Ramos (cell line): ENCODE data around the gene LRRC8D.

Experiments
- in situ Hi-C: fragments of 300-500 bp; cut with MboI; formaldehyde crosslinking; loops from one replicate; pipeline ENCODE4 v1.14.3; 2022; ENCODE audit warnings: low sequenced_read_pairs; ENCODE audit not compliant: unreplicated experiment

Gene LRRC8D

GRCh38 chr1:89804642-89805237, 16.1 kb upstream of the LRRC8D start:
- in situ Hi-C loops: loop anchor here (5.0 kb wide), 1 partner anchor 183 kb away; no protein-coding TSS in a partner anchor

DNA sequence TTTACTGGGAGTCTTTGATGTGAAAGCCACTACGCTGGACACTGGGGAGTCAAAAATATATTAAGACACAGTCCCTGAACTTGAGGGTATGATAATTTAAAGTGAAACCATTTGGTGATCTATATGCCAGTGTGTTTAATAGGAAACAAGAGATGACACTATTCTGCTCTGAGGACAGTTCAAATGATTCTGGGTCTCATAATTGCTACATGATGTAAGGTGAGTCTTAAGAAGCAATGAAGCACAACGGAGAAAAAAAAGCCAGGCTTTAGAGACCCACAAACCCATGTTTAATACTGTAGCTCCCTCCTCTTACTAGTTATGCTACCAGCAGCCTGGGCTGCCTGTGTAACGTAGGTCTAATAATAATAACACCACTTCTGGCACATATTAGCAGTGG, 14.2 kb upstream of the LRRC8D start:
- in situ Hi-C loops: loop anchor here (5.0 kb wide), 1 partner anchor 181 kb away; no protein-coding TSS in a partner anchor

GRCh38 chr1:89807503-89807902, 13.3 kb upstream of the LRRC8D start:
- in situ Hi-C loops: loop anchor here (5.0 kb wide), 1 partner anchor 180 kb away; no protein-coding TSS in a partner anchor

DNA sequence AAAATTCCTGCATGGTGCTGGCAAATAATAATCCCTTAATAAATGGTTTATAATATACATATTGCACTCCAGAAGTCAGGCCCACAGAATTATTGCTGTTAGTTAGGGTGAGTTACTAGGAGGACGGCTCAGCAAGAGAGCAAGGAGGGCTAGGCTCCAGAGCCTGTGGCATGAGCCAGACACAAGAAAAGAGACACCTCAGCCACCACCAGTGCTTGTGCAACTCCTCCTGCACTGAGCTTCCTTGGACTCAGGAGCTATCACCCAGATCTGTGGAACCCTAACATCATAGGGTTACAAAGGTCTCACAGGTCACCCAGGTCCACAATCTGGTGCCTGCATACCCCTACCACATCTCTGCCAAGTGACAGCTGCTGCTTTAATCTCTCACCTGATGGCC, 12.8 kb upstream of the LRRC8D start:
- in situ Hi-C loops: loop anchor here (5.0 kb wide), 1 partner anchor 179 kb away; no protein-coding TSS in a partner anchor

DNA sequence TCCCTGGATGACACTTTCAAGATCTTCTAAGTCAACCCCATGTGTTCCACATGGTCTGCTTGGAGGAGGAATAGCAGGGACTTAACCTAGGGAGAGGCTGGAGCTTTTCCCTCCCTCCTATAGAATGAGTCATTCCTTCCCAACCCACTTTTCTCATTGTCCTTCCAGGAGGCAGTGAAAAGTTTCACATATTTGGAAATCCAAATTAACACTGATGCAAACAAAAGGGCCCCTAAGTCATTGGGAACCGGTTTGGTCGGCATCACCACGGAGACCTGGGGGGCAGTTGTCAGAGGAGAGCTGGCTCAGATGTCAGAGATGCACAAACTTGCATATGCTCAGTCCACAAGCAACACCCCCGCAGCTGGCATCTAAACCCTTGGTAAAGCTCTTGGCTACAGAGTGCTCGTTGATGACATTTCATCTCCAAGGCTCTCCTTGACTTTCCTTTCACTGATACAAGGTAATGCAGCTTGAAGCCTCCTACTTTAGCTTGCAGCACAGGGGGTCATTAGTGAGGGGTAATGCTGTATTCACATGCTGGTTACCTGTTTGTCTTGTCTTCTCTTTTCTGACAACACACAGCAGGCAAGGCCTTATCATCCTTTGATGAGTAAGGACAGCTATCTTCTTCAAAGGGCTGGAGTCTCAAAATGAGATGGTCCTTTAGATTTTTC, 12.3 kb upstream of the LRRC8D start:
- in situ Hi-C loops: loop anchor here (5.0 kb wide), 1 partner anchor 179 kb away; no protein-coding TSS in a partner anchor

- in situ Hi-C loops: loop anchor here (5.0 kb wide), 1 partner anchor 178 kb away; no protein-coding TSS in a partner anchor
Observed at GRCh38 chr1:89809556-89809955, 11.3 kb upstream of the LRRC8D start.

- in situ Hi-C loops: no loop called here
Observed at GRCh38 chr1:89810302-89810701, 10.5 kb upstream of the LRRC8D start.

- in situ Hi-C loops: no loop called here
Observed at GRCh38 chr1:89810880-89811279, 10.0 kb upstream of the LRRC8D start.

DNA sequence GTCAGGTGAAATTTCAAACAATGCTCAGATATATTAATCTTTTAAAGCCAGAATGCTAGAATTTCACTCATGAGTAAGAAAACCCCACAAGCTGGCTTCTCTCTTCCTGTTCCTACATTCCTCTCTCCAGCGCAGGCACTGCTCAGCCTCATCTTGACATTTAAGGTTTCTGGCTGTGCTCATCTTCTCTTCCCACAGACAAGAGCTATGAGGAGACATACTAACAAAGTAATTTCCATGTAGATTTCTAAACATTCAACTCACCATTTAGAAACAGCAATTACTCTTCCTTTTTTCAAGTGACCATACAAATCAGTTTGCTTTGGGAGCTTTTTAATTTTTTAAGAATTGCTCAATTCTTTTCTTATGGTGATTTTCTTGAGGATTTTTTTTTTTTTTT, 7.8 kb upstream of the LRRC8D start:
- in situ Hi-C loops: no loop called here

DNA sequence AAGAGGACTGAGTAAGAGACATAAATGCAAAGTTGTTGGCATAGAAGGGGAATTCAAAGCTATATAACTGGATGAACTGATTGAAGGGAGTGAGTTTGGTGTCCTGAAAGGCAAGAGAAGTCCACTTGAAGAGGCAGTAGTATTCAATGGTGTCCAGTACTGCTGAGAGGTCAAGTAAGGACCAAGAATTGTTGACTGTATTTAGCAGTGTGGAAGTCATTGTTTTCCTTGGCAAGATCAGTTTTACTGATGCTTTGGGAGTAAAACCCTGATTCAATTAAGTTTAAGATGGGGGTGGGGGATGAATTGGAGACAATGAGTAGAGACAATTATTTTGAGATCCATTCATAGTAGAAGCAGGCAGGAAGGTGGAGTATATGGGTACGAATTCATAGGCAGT, 5.8 kb upstream of the LRRC8D start:
- in situ Hi-C loops: no loop called here

- in situ Hi-C loops: no loop called here
Observed at GRCh38 chr1:89815611-89816010, 5.2 kb upstream of the LRRC8D start.

GRCh38 chr1:89816366-89816765, 4.5 kb upstream of the LRRC8D start:
- in situ Hi-C loops: no loop called here

GRCh38 chr1:89821322-89822108, 683 bp downstream of the LRRC8D start:
- in situ Hi-C loops: no loop called here

- in situ Hi-C loops: no loop called here
Observed at GRCh38 chr1:89822109-89822962, 1.5 kb downstream of the LRRC8D start.

DNA sequence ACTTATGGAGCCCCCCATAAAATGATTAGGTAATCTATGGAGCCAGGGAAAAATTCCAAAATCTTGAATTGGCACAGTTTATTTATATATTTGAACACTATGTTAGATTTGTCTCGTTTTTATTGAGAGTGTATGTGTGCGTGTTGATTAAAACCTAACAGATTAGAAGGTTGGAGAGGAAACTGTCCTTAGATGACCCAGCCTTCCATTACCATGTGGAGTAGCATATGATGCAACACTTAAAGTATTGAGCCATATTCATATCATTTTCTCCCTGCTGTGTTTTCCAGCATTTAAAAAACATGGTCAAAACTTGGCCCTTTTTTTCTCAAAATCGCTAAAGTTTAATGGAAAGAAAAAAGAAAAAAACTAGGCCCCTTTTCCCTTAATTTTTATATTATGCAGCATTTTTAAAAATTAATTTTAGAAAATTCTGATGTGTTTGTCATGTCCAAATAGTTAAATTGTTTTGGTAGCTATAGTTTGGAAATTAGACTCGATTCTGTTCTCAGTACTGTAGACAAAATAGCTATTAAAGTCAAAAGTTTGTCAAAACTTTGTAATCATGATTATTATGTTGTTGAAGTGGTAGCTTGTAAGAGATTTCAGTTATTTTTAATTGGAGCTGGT, 2.3 kb downstream of the LRRC8D start:
- in situ Hi-C loops: no loop called here

DNA sequence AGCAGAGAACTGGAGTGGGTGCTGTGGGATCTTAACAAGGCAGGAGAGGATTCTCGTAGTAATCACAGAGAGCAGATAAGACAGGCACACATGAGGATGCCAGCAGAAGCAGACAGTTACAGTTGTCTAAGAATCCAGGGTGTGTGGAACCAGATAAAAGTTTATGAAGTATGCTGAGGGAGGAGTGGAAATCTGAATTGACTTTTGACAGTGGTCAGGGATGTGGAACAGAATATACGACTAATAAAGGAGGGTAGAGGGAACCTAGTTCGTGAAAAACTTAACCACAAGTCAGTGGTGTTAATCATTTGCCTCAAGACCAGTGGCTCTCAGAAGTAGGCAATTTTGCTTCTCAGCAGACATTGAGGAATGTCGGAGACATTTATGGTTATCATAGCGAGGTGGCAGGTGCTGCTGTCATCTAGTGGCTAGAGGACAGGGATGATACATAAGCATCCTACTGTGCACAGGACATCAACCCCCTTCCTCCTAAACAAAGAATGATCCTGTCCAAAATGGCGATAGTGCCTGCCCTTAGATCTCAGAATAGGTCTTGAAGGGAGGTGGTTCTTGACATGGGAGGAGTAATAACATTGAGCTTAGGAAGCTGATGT, 3.0 kb downstream of the LRRC8D start:
- in situ Hi-C loops: no loop called here

GRCh38 chr1:89826594-89826993, 5.8 kb downstream of the LRRC8D start:
- in situ Hi-C loops: no loop called here

GRCh38 chr1:89827330-89827729, 6.5 kb downstream of the LRRC8D start:
- in situ Hi-C loops: no loop called here

DNA sequence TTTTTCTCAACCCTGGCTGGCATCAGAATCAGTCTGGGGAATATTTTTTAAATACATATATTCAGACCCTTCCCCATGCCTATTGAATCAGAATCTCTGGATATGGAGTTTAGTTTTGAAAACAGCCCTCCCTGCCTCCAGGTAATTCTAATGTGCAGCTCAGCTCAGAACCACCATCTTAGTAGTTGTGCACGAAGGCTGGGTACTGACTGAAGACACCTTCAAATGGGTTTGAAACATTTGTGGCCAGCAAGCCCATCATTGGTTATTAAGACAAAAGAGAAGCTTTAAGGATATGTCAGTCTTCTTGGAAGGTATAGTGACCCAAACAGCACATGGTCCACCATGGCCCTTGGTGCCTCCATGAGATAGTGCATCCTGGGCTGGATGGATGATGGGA, 7.1 kb downstream of the LRRC8D start:
- in situ Hi-C loops: no loop called here
